SK-N-MC (cell line): ENCODE measurements around the gene ITGB5.
"Not testable (repeated sequence)": the region's sequence is repeated elsewhere in the genome, so short reads cannot be mapped to it uniquely, and the experiment has no call there.

Experiments used
- DNase-seq: peaks from one replicate; pipeline ENCODE4 v3.0.0-alpha.2; 2011; ENCODE audit warnings: low read depth, low spot score
- H3K27ac ChIP-seq: fragments of 200-600 bp; sonication (generic); 2 replicates; pipeline ENCODE4 v1.5.1; 2016; ENCODE audit warnings: mixed run types
- H3K36me3 ChIP-seq: fragments of 200-600 bp; sonication (generic); 2 replicates; pipeline ENCODE4 v1.6.1; 2017; ENCODE audit warnings: antibody characterized with exemption, low read length, mixed read lengths; ENCODE audit not compliant: insufficient read depth
- H3K4me3 ChIP-seq: fragments of 200-600 bp; sonication (generic); 2 replicates; pipeline ENCODE4 v1.5.1; 2016
- H3K9ac ChIP-seq: fragments of 200-600 bp; sonication (generic); 2 replicates; pipeline ENCODE4 v1.8.0; 2017; ENCODE audit warnings: mixed run types, mixed read lengths; ENCODE audit not compliant: insufficient read length
- H3K9me3 ChIP-seq: fragments of 200-600 bp; sonication (generic); 2 replicates; pipeline ENCODE4 v1.6.1; 2017; ENCODE audit warnings: low read depth, mild to moderate bottlenecking, antibody characterized with exemption, low read length, moderate library complexity, mixed read lengths
- EZH2 ChIP-seq: fragments of 200-600 bp; sonication (generic); IDR thresholded peaks from one replicate; pipeline ENCODE4 v1.6.1; 2017; ENCODE audit warnings: antibody characterized with exemption
- FOXP2 ChIP-seq: optimal IDR thresholded peaks from 2 replicates; pipeline ENCODE3; 2011; ENCODE audit warnings: mild to moderate bottlenecking, moderate library complexity; ENCODE audit not compliant: insufficient read depth; ENCODE audit errors: extremely low read length, control extremely low read depth
- POLR2AphosphoS5 ChIP-seq: IDR thresholded peaks from 2 replicates; pipeline ENCODE4 v1.6.1; 2012; ENCODE audit warnings: mild to moderate bottlenecking, low read depth, low read length, borderline replicate concordance

Gene ITGB5

DNA sequence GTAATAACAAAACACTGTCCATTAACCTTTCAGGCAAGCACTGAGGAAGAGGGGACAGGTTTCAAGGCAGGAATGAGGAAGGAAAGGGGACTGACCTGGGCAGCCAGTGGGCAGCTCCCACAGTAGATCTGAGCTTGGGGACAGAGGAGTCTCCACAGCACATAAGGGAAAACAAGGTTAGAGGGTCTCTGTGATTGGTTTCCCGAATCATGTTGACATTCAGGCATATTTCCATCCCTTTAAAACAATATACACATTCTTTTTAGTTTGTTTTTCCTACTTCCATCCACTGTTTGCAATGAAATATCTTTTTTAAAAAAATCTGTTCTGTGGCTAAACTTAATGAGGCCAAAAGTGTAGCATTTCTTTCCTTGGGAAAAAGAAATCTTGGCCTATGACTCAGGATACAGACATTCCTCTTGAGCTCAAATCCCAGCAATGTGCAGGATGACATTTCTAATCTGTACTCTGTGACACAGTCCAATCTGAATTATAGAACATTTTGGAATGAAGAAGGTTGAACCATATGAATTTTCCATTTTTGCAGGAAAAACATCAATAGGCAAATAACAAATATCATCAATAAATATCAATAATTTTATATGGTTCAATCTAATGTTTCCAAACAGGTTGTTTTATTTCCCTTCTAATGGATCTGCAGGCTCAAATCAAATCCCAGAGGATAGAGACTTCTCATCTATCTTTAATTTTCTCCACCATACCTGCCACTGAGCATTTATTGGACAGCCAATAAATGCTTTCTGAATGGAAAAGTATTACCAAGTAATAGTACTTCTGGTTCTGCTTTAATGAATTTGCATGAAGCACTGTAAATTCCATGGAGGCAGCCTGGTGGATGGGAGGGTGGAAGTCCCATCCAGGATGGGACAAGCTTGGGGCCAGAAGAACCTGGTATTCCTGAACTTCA, 54.1 kb downstream of the ITGB5 start:
- no peak overlapping the region for H3K9ac ChIP-seq
- no peaks in the 10 kb centered on the region for H3K9me3 ChIP-seq
- H3K4me3 ChIP-seq: no peak overlapping the region
- H3K36me3 ChIP-seq: peaks cover 34% of the 10 kb centered on the region
- TF ChIP-seq POLR2AphosphoS5 (no peak), EZH2 (no peak), FOXP2 (no peak)
- no peak overlapping the region for H3K27ac ChIP-seq
- no peak for DNase-seq

DNA sequence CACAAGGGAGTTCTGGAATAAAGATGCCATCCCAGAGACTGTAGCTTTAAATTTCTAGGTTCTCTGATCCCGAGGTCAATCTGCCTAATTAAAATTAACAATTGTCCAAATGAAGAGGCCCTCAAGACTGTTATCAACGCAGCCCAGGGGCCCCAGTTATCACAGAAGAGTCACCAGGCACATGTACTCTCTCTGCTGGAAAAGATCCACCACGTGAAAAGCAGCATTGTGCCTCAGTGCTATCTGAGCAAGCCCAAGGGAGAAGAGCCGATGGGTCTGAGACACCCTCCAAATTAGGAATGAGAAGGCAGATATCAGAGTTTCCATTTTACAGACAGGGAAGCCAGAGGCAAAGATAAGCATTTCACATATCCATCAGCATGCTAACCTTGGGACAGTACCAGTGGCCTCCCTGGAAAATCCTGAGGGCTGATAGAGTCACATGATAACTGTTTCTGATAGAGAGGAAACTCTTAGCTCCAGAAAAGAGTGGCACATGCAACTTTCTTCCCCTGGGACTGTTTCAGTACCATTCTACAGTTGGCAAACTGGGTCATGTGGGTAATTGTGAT, 55.5 kb downstream of the ITGB5 start:
- no peak for TF ChIP-seq POLR2AphosphoS5
- TF ChIP-seq EZH2: no peak
- no peak for TF ChIP-seq FOXP2
- Histone ChIP-seq H3K9me3 (no peaks in the 10 kb centered on the region), H3K9ac (no peak overlapping the region), H3K36me3 (peaks cover 36% of the 10 kb centered on the region), H3K27ac (no peak overlapping the region), H3K4me3 (no peak overlapping the region)
- DNase-seq: no peak

GRCh38 chr3:124829819-124830554, 57.2 kb downstream of the ITGB5 start:
- Histone ChIP-seq H3K9me3 (no peaks in the 10 kb centered on the region), H3K9ac (no peak overlapping the region), H3K27ac (no peak overlapping the region), H3K4me3 (no peak overlapping the region), H3K36me3 (peaks cover 52% of the 10 kb centered on the region)
- DNase-seq: no peak
- TF ChIP-seq EZH2 (no peak), POLR2AphosphoS5 (no peak), FOXP2 (no peak)

DNA sequence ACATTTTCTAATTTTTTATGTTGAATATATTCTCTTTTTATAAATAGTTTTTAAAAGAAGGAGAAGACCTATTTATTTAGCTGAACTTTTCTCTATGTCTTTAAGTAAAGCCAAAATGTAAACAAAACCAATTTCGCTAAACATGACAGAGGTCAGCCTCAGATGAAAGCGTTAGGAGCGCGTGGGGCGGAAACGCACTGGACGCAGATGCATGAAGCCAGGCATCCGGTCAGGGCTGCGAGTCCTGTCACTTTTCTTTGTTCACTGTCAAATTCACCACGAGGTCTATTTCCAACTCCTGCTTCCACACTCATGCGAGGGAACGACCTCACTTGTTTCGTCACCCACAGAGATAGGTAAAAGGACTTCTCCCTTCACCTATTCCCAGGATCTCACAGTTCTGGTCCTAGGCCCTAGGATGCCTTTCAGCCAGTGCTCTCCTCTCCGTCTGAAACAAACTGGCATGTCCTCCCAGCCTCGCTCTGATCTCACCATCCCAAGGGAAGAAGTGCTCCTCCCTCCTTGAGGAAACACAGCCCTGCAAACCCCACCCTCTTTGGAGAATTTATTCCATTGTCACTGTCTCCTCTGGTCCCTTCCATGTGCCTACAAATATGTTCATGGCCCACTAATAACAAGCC, 57.9 kb downstream of the ITGB5 start:
- Histone ChIP-seq H3K36me3 (peaks cover 57% of the 10 kb centered on the region), H3K4me3 (no peak overlapping the region), H3K9ac (no peak overlapping the region), H3K27ac (no peak overlapping the region), H3K9me3 (no peaks in the 10 kb centered on the region)
- TF ChIP-seq POLR2AphosphoS5: no peak
- TF ChIP-seq EZH2: no peak
- TF ChIP-seq FOXP2: no peak
- DNase-seq: no peak

DNA sequence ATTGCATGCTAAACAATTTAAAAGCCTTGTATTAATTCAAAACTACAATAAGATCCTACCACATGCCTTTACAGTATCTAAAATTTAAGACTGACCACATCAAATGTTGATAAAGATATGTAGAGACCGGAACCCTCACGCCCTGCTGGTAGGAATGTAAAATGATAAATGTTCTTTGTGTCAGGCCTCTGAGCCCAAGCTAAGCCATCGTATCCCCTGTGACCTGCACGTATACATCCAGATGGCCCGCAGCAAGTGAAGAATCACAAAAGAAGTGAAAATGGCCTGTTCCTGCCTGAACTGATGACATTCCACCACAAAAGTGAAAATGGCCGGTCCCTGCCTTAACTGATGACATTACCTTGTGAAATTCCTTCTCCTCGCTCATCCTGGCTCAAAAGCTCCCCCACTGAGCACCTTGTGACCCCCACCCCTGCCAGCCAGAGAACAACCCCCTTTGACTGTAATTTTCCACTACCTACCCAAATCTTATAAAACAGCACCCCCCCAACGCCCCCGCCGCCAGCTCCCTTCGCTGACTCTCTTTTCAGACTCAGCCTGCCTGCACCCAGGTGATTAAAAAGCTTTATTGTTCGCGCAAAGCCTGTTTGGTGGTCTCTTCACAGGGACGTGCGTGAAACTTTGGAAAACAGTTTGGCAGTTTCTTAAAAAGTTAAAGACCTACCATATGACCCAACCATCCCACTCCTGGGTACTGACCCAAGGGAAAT, 59.5 kb downstream of the ITGB5 start:
- H3K9me3 ChIP-seq, H3K27ac ChIP-seq, DNase-seq, H3K9ac ChIP-seq, H3K4me3 ChIP-seq: not testable (repeated sequence)
- H3K36me3 ChIP-seq: peaks cover 44% of the 10 kb centered on the region

DNA sequence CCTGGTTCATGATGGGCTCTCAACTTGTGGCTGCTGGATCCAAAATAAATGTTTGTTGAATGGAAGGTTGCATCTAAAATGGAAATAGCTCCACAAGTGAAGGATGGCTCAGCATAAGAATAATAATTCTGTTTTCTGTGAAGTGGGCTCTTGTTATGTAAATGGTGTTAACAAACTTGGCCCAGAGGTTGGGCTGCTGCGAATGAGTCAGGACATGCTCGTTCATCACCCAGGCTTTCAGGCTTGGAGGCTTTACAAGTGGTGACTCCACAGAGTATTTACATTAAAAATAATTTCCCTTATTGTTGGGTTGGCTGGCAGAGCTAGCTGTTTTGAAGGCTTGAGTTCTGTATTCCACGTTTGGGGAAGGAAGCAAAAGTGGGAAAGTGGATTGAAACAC, 60.5 kb downstream of the ITGB5 start:
- H3K27ac ChIP-seq: no peak overlapping the region
- H3K36me3 ChIP-seq: peaks cover 42% of the 10 kb centered on the region
- TF ChIP-seq POLR2AphosphoS5: no peak
- no peak for TF ChIP-seq EZH2
- TF ChIP-seq FOXP2: no peak
- no peaks in the 10 kb centered on the region for H3K9me3 ChIP-seq
- DNase-seq: no peak
- no peak overlapping the region for H3K9ac ChIP-seq
- no peak overlapping the region for H3K4me3 ChIP-seq

- Histone ChIP-seq H3K36me3 (peaks cover 40% of the 10 kb centered on the region), H3K27ac (no peak overlapping the region), H3K9ac (no peak overlapping the region), H3K4me3 (no peak overlapping the region), H3K9me3 (no peaks in the 10 kb centered on the region)
- DNase-seq: no peak
- TF ChIP-seq FOXP2: no peak
- TF ChIP-seq POLR2AphosphoS5: no peak
- TF ChIP-seq EZH2: no peak
These were observed 62.8 kb downstream of the ITGB5 start for GRCh38 chr3:124824286-124824915.

DNA sequence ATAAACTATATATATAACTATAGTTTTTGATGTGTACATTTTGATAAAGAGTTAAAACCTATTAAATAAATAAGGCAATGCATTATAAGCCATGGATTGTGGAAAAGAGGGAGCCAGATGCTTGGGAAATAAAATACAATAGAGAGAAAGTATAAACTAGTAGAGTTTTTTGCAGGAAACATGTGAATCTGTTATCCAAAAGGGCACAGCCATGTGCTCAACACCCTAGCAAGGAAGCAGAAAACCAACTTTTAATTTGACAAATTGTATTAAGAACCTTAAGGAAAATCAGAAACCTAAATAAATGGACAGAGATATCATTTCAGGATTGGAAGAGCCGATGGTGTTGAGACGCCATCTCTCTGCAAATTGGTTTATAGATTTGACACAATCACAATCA, 63.5 kb downstream of the ITGB5 start:
- H3K27ac ChIP-seq: no peak overlapping the region
- no peak for TF ChIP-seq POLR2AphosphoS5
- no peak for TF ChIP-seq FOXP2
- TF ChIP-seq EZH2: no peak
- H3K9me3 ChIP-seq: no peaks in the 10 kb centered on the region
- H3K4me3 ChIP-seq: no peak overlapping the region
- no peak overlapping the region for H3K9ac ChIP-seq
- H3K36me3 ChIP-seq: peaks cover 40% of the 10 kb centered on the region
- no peak for DNase-seq
